Fibroblast of skin of scalp (primary cell): Measurements from ENCODE around the gene FANCI.

Experiments used
- DNase-seq: peaks from one replicate; pipeline ENCODE4 v3.0.0-alpha.2; 2013

FANCI gene

GRCh38 chr15:89307791-89308190 lies 64.0 kb downstream of the FANCI start:
- peak; percentile 44 for DNase-seq

GRCh38 chr15:89308236-89308635 lies 64.5 kb downstream of the FANCI start:
- DNase-seq: no peak

- no peak for DNase-seq
Measured at GRCh38 chr15:89309993-89310392, 66.2 kb downstream of the FANCI start.

GRCh38 chr15:89315375-89315929 lies 71.7 kb downstream of the FANCI start:
- DNase-seq: no peak

GRCh38 chr15:89316504-89316903 lies 72.7 kb downstream of the FANCI start:
- DNase-seq: no peak

GRCh38 chr15:89317186-89317720 lies 73.5 kb downstream of the FANCI start:
- no peak for DNase-seq

GRCh38 chr15:89319678-89320077 lies 75.9 kb downstream of the FANCI start:
- no peak for DNase-seq

GRCh38 chr15:89320200-89320599 lies 76.4 kb downstream of the FANCI start:
- no peak for DNase-seq

GRCh38 chr15:89321521-89322410 lies 78.0 kb downstream of the FANCI start:
- DNase-seq: no peak

- no peak for DNase-seq
Measured at GRCh38 chr15:89322822-89323221, 79.0 kb downstream of the FANCI start.

- DNase-seq: no peak
Measured at GRCh38 chr15:89323825-89324224, 80.0 kb downstream of the FANCI start.

GRCh38 chr15:89325039-89325803 lies 81.4 kb downstream of the FANCI start:
- DNase-seq: no peak

GRCh38 chr15:89326316-89326715 lies 82.5 kb downstream of the FANCI start:
- no peak for DNase-seq

GRCh38 chr15:89327113-89327512 lies 83.3 kb downstream of the FANCI start:
- DNase-seq: no peak

- no peak for DNase-seq
Measured at GRCh38 chr15:89328398-89329254, 84.8 kb downstream of the FANCI start.

GRCh38 chr15:89329329-89330084 lies 85.7 kb downstream of the FANCI start:
- DNase-seq: no peak

- no peak for DNase-seq
Measured at GRCh38 chr15:89330119-89330518, 86.3 kb downstream of the FANCI start.

- DNase-seq: no peak
Measured at GRCh38 chr15:89330881-89331595, 87.3 kb downstream of the FANCI start.

- peak; percentile 37 for DNase-seq
Measured at GRCh38 chr15:89332446-89332845, 88.7 kb downstream of the FANCI start.

- no peak for DNase-seq
Measured at GRCh38 chr15:89333011-89333860, 89.5 kb downstream of the FANCI start.
